Hepatic stellate cell (primary cell): ENCODE measurements around the gene ANGPTL5.
A peak's percentile ranks its signal among the peaks of the same experiment; 100 is the strongest.
"Not testable (repeated sequence)": the region's sequence is repeated elsewhere in the genome, so short reads cannot be mapped to it uniquely, and the experiment has no call there.

Source experiments
- DNase-seq: peaks from one replicate; pipeline ENCODE4 v3.0.0; 2011; ENCODE audit warnings: low spot score

ANGPTL5 gene

GRCh38 chr11:101885631-101886030 lies 30.7 kb downstream of the ANGPTL5 start:
- DNase-seq: no peak

DNA sequence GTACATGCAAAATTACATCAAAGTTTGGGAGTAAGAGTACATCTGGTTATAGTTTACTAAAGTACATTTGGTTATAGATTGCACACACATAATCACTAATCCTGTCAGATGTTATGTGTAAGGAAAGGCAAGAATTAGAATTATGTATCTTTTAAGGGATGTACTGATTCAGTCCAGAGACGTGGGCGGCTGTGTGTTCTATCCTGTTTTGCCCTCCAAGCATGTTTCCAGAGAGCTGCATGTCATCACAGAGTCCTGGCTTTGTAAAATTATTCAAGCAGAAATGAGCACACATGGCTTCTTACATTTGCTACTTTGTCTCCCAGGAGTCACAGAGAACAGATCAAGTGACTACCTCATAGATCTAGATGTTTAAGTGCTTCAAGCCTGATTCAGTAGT lies 34.7 kb downstream of the ANGPTL5 start:
- DNase-seq: no peak

GRCh38 chr11:101880222-101880621 lies 36.1 kb downstream of the ANGPTL5 start:
- no peak for DNase-seq

DNA sequence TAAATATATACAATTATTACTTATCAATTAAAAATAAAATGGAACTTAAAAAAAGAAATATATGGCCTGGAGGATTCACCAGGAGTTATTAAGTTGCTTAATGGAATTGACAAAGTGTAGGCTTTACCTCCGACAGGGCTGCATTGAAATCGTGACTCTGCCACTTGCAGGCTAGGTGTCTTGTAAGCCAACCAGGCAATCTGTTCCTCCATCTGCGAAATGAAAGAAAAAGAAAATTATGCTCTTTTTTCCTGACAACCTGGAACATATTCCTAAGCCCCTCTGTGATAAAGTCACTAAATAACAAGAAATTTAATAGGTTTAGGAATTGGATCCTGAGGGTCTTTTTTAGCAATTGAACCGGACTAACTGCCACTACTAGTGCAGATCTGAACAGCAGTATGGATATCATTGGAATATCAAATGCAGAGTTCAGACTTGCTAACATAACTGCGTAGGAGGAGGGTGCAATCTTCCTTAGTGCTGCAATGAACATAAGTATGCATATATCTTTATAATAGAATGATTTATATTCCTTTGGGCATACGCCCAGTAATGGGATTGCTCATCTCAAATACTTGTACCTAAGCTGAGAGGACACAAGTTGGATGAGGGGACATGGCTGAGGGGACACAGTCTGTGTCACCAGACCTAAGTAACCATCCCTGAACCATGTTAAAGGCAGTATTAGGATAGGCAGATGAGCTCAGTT lies 44.0 kb downstream of the ANGPTL5 start:
- no peak for DNase-seq

DNA sequence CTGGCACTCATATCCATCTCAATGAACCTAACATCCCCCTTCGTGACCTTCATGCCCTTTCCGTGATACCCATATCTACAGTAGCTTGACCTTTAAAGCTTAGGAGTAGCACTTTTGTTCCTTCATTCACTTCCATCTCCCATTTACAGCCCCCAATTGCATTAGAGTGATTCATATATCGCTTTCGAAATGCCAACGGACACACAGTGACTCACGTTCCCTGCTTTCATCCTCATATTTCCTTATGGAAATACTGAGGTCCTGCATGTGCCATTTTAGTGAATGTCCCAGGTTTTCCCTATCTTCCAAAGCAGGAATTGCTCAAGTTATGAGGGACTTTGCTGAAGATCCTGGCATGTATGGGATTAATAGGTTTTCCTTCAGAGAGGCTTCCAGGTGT lies 45.8 kb downstream of the ANGPTL5 start:
- DNase-seq: peak; percentile 9

GRCh38 chr11:101867951-101868350 lies 48.4 kb downstream of the ANGPTL5 start:
- DNase-seq: no peak

DNA sequence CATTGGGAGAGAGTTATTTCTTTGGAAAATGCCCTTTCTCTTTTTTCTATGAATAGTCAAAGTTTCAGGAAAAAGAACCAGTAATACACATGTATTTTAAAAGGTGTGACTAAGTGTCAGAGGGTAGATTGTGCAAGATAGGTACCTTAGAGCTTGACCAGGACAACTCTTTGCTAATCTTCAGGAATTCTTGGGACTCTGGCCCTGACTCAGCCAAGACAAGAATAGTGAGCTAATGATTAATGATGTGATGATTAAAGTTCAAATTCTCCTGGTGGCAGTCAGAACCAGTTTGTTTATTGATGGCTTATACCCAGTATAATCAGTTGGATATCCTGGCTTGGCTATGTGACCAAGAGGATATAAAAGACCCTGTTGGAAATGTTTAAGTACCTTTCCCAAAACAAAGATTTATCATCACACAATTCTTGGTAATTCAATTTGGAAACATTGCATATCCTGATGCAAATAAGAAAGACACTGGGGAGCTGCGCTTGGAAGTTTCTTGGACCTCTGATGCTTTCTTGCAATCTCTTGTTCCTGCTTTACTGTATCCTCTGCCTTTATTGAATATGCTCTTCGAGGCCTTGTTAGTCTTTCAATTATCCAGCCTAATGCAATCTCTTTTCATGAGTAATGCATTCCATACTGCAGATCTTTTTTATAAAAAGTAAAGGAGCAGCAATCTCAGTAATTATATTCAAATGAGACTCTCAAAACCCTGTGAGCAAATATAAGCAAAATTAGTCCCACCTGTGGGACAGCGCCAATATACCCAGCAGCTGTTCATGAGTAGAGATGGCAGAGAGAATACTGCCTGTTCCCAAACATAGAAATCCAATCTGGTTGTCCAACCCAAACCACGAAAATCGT lies 49.5 kb downstream of the ANGPTL5 start:
- DNase-seq: peak; percentile 9

- DNase-seq: no peak
Measured at GRCh38 chr11:101864098-101864497, 52.2 kb downstream of the ANGPTL5 start.

GRCh38 chr11:101863361-101863760 lies 53.0 kb downstream of the ANGPTL5 start:
- peak; percentile 17 for DNase-seq

GRCh38 chr11:101862391-101863233 lies 53.7 kb downstream of the ANGPTL5 start:
- peak; percentile 17 for DNase-seq

DNA sequence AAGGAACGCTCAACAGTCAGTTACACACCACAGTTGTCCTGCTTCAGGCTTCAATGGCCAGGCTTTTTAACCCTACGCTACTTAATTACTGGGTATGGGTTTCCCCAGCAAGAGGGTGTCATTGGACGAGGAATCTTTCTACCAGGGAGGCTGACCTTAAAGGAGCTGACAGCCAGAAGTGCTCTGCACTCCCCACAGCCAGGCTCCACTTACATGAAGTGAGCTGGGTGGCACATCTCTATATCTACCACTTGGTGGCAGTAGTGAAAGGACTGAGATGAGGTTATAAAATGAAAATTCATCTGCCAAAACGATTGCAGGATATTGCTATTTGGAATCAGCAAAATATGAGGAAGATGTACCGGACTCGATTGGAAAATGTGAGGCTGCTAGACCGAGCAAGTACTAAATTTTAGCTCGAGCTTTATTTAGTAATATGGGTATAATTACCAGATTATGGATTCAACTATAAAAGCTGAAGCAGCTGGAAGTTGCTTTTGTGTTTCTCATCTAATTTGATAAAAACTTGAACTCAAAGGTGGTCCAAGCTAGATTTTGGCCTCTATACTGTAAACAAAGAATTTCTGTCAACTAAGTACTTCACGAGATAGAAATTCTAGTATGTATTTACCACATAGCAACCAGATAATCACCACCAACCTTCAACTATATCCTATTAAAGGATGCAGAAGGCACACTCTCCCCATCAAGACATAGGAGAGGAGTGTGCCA lies 55.5 kb downstream of the ANGPTL5 start:
- peak; percentile 24 for DNase-seq

GRCh38 chr11:101852260-101852659 lies 64.1 kb downstream of the ANGPTL5 start:
- DNase-seq: not testable (repeated sequence)

DNA sequence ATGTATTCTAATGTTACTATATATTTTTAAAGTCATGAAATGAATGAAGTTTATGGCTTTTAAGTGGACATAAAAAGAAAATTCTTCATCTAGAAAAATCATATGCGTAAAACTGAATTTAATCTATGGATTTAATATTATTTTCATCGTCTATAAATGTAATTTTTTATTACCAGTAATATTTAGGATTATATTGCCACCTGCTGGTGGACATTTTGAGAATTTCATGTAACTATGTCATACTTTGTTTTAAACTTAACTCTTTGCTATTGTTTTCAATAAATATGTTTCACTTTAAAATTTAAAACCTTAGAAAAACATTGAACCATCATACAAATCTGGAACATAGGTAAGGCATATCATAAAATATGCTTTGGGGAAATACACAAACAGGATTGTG lies 68.1 kb downstream of the ANGPTL5 start:
- DNase-seq: no peak

DNA sequence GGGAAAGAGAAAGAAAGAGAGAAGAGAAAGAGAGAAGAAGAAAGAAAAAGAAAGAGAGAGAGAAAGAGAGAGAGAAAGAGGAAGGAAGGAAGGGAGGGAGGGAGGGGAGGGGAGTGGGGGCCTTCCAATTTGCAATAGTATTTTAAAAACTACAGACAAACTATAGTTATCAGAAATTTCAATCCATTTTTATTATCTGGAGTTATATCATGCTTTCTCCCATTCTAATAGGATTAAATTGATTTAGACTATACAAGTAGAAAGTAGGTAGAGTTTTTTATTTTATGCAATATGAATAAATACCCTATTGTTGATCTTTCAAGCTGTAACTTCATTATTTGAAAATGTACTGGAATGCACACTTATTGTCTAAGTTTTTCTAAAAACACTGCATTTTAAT lies 71.7 kb downstream of the ANGPTL5 start:
- no peak for DNase-seq

- no peak for DNase-seq
Measured at GRCh38 chr11:101840704-101841103, 75.6 kb downstream of the ANGPTL5 start.
